ENCODE measurements around the gene KAZN. TPM values are rescaled to one million over a fixed set of nuclear protein-coding genes. Genes with fewer than 3 reads are reported as not detected.

KAZN gene
- total and polyA plus RNA-seq, 9 donors = 5.1 to 17.4 (median 14.3) TPM

- peaks cover 83% of the 10 kb centered on the region for H3K4me1 ChIP-seq (ENCODE audit: control insufficient read depth, insufficient read depth, low read length)
- DNase-seq = no peak
- no peak overlapping the region for H3K27ac ChIP-seq (ENCODE audit: low read length)
- 48% methylated on average over 4 of the region's 9 CpGs for WGBS (ENCODE audit: insufficient coverage)
- H3K36me3 ChIP-seq (ENCODE audit: control insufficient read depth, insufficient read depth, low read length) = no peaks in the 10 kb centered on the region
- no peaks in the 10 kb centered on the region for H3K27me3 ChIP-seq (ENCODE audit: control insufficient read depth, insufficient read depth, low read length)
- no peak overlapping the region for H3K4me3 ChIP-seq (ENCODE audit: low read length)
- H3K9me3 ChIP-seq (replicated peaks; ENCODE audit: control insufficient read depth, low read depth, low read length) = no peaks in the 10 kb centered on the region
These were observed 343.4 kb downstream of the KAZN start for GRCh38 chr1:14941864-14942263.

DNA sequence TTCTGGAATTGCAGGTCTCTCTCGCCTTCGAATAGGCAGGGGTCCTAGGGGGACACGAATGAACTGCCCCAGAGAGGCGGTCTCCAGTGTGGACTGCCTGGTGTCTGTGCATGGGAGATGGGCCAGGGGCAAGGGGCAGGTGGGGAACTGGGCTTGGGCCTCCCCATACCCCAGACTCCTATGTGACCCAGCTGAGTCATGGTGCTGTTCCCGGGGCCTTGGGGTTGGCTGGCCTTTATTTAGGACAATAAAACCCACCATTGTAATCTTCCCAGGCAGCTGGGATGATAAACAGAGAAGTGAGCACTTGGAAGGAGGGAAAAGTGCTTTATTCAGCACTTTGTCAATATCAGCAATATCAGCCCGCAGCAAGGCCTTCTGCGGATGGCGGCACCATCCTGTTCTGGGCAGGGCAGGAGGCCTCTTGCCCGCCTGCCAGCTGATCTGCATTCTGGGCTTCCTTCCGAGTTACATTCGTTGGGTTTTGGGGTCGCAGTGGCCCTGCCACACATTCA, 346.0 kb downstream of the KAZN start:
- no peak overlapping the region for H3K4me3 ChIP-seq (ENCODE audit: low read length)
- 37% methylated on average over 9 of the region's 12 CpGs for WGBS (ENCODE audit: insufficient coverage)
- peaks cover 90% of the 10 kb centered on the region for H3K4me1 ChIP-seq (ENCODE audit: control insufficient read depth, insufficient read depth, low read length)
- H3K27me3 ChIP-seq (ENCODE audit: control insufficient read depth, insufficient read depth, low read length) = no peaks in the 10 kb centered on the region
- H3K9me3 ChIP-seq (replicated peaks; ENCODE audit: control insufficient read depth, low read depth, low read length) = no peaks in the 10 kb centered on the region
- H3K27ac ChIP-seq (ENCODE audit: low read length) = peak overlapping the region; percentile 98
- DNase-seq = no peak
- H3K36me3 ChIP-seq (ENCODE audit: control insufficient read depth, insufficient read depth, low read length) = no peaks in the 10 kb centered on the region

DNA sequence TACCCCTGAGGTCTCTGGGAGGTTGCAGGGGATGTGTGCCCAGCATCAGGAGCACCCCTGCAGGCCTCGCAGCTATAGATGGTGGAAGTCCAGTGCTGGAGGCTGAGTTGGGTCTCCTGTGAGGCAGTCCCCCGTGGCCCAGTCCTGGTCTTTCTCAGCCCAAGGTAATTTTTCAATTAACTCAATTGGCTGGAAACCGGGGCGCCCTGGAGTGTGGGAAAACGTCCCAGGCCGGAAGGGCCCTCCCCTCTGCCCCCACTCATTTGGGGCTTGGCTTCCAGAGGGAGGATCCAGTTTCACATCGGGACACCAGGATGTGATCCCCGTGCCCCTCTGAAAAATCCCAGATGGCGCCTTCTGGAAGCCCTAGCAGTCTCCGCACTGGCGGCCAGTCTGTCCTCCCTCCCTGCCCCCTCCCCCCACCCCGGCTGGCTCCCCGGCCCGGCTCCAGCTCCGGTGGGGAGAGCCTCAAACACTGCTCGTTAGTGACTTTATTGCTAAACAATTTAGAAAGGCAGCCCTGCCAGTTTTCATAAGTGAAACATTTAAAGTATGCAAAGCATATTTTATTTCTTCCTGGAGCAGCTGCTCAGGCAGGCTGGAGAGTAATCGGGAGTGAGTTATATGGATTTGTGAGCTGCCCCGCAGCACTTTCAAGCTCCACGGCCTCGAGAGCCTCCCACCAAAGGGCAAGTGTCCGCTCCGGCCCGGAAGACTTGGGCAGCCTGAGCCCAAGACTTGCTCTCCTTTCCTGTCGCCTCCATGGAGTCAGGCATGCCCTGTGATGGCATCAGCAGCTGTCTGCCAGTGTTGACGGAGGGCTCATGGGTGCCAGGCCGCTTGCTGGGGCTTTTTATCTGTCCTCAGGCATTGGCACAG, 346.9 kb downstream of the KAZN start:
- Histone ChIP-seq H3K36me3 (ENCODE audit: control insufficient read depth, insufficient read depth, low read length) (no peaks in the 10 kb centered on the region), H3K4me1 (ENCODE audit: control insufficient read depth, insufficient read depth, low read length) (peaks cover 90% of the 10 kb centered on the region), H3K27ac (ENCODE audit: low read length) (peak overlapping the region; percentile 98), H3K4me3 (ENCODE audit: low read length) (peak overlapping the region; percentile 37), H3K27me3 (ENCODE audit: control insufficient read depth, insufficient read depth, low read length) (no peaks in the 10 kb centered on the region), H3K9me3 (replicated peaks; ENCODE audit: control insufficient read depth, low read depth, low read length) (no peaks in the 10 kb centered on the region)
- 17% methylated on average over 15 of the region's 26 CpGs for WGBS (ENCODE audit: insufficient coverage)
- DNase-seq = peak; percentile 95

DNA sequence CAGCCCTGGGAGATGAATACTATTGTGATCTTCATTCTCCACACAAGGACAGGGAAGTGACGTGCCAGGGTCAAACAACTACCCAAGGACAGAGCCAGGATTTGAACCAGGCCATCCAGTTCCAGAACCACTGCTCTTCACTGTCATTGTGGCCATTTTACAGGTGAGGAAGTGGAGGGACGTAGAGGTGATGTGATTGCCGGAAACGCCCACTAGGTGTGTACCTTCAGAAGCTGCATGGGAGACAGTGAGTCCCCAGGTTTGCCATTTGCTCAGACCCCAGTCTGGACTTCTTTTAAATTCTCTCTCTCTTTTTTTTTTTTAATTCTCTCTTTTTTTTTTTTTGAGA, 347.5 kb downstream of the KAZN start:
- Histone ChIP-seq H3K4me3 (ENCODE audit: low read length) (peak overlapping the region; percentile 37), H3K9me3 (replicated peaks; ENCODE audit: control insufficient read depth, low read depth, low read length) (no peaks in the 10 kb centered on the region), H3K36me3 (ENCODE audit: control insufficient read depth, insufficient read depth, low read length) (no peaks in the 10 kb centered on the region), H3K4me1 (ENCODE audit: control insufficient read depth, insufficient read depth, low read length) (peaks cover 89% of the 10 kb centered on the region), H3K27me3 (ENCODE audit: control insufficient read depth, insufficient read depth, low read length) (no peaks in the 10 kb centered on the region), H3K27ac (ENCODE audit: low read length) (peak overlapping the region; percentile 98)
- WGBS (ENCODE audit: insufficient coverage) = 50% methylated on average over 1 of the region's 4 CpGs
- DNase-seq = no peak

GRCh38 chr1:14946684-14947238, 348.3 kb downstream of the KAZN start:
- 35% methylated on average over 7 of the region's 14 CpGs for WGBS (ENCODE audit: insufficient coverage)
- DNase-seq = peak; percentile 79
- no peaks in the 10 kb centered on the region for H3K27me3 ChIP-seq (ENCODE audit: control insufficient read depth, insufficient read depth, low read length)
- H3K27ac ChIP-seq (ENCODE audit: low read length) = peak overlapping the region; percentile 98
- peak overlapping the region; percentile 37 for H3K4me3 ChIP-seq (ENCODE audit: low read length)
- H3K9me3 ChIP-seq (replicated peaks; ENCODE audit: control insufficient read depth, low read depth, low read length) = no peaks in the 10 kb centered on the region
- H3K4me1 ChIP-seq (ENCODE audit: control insufficient read depth, insufficient read depth, low read length) = peaks cover 83% of the 10 kb centered on the region
- H3K36me3 ChIP-seq (ENCODE audit: control insufficient read depth, insufficient read depth, low read length) = no peaks in the 10 kb centered on the region

DNA sequence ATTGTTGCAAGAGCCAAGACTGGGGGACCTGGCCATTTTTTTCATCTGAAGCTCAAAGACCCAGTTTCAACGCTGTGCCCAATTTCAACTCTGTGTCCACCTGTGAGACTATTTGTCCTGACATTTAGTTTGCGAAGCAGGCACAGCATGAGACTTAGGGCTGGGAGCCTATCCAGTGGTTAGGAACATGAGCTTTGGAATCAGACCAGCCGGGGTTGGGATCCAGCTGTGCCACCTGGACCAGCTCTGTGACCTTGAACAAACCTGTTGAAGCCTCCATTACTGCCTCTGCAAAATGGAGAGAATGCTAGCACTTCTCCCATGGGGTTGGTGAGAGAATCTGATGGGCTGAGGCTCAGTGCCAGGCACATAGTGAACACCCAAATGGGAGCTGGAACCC, 348.9 kb downstream of the KAZN start:
- Histone ChIP-seq H3K27me3 (ENCODE audit: control insufficient read depth, insufficient read depth, low read length) (no peaks in the 10 kb centered on the region), H3K9me3 (replicated peaks; ENCODE audit: control insufficient read depth, low read depth, low read length) (no peaks in the 10 kb centered on the region), H3K4me1 (ENCODE audit: control insufficient read depth, insufficient read depth, low read length) (peaks cover 76% of the 10 kb centered on the region), H3K4me3 (ENCODE audit: low read length) (no peak overlapping the region), H3K27ac (ENCODE audit: low read length) (peak overlapping the region; percentile 98), H3K36me3 (ENCODE audit: control insufficient read depth, insufficient read depth, low read length) (no peaks in the 10 kb centered on the region)
- WGBS (ENCODE audit: insufficient coverage) = 85% methylated on average over 3 of the region's 3 CpGs
- DNase-seq = no peak

DNA sequence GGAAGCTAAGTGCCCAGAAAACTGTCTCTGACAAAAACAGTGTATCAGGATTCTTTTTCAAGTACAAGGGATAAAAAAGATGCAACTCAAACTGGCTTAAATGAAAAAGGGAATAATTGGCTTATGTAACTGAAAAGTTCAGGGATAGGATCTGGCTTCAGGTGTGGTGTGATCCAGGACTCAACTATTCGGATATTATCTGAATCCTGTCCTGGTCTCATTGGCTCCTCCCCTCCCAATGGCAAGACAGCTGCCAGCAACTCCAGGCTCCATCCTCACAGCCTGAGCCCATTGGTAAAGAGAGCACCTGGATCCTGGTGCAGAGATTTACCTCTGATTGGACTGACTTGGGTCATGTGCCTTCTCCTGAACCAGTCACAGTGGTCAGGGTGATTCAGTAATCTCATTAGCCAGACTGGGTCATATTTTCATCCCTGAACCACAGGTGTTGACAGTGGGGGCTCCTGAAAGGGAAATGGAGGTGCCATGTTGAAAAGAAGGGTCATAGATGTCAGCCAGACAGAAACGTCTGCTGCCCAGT, 349.7 kb downstream of the KAZN start:
- Histone ChIP-seq H3K36me3 (ENCODE audit: control insufficient read depth, insufficient read depth, low read length) (no peaks in the 10 kb centered on the region), H3K4me1 (ENCODE audit: control insufficient read depth, insufficient read depth, low read length) (peaks cover 71% of the 10 kb centered on the region), H3K4me3 (ENCODE audit: low read length) (no peak overlapping the region), H3K9me3 (replicated peaks; ENCODE audit: control insufficient read depth, low read depth, low read length) (peaks cover under 1% of the 10 kb centered on the region), H3K27me3 (ENCODE audit: control insufficient read depth, insufficient read depth, low read length) (no peaks in the 10 kb centered on the region), H3K27ac (ENCODE audit: low read length) (no peak overlapping the region)
- DNase-seq = no peak
- 86% methylated on average over 2 of the region's 2 CpGs for WGBS (ENCODE audit: insufficient coverage)

- Histone ChIP-seq H3K36me3 (ENCODE audit: control insufficient read depth, insufficient read depth, low read length) (no peaks in the 10 kb centered on the region), H3K9me3 (replicated peaks; ENCODE audit: control insufficient read depth, low read depth, low read length) (peaks cover 9% of the 10 kb centered on the region), H3K4me3 (ENCODE audit: low read length) (no peak overlapping the region), H3K4me1 (ENCODE audit: control insufficient read depth, insufficient read depth, low read length) (peaks cover 60% of the 10 kb centered on the region), H3K27me3 (ENCODE audit: control insufficient read depth, insufficient read depth, low read length) (no peaks in the 10 kb centered on the region), H3K27ac (ENCODE audit: low read length) (peak overlapping the region; percentile 35)
- no peak for DNase-seq
- 68% methylated on average over 5 of the region's 6 CpGs for WGBS (ENCODE audit: insufficient coverage)
These were observed 350.9 kb downstream of the KAZN start for GRCh38 chr1:14949270-14949835.

GRCh38 chr1:14949836-14950713, 351.6 kb downstream of the KAZN start:
- no peak for DNase-seq
- Histone ChIP-seq H3K27ac (ENCODE audit: low read length) (peak overlapping the region; percentile 35), H3K27me3 (ENCODE audit: control insufficient read depth, insufficient read depth, low read length) (no peaks in the 10 kb centered on the region), H3K9me3 (replicated peaks; ENCODE audit: control insufficient read depth, low read depth, low read length) (peaks cover 9% of the 10 kb centered on the region), H3K4me3 (ENCODE audit: low read length) (no peak overlapping the region), H3K4me1 (ENCODE audit: control insufficient read depth, insufficient read depth, low read length) (peaks cover 53% of the 10 kb centered on the region), H3K36me3 (ENCODE audit: control insufficient read depth, insufficient read depth, low read length) (peaks cover 3% of the 10 kb centered on the region)
- 49% methylated on average over 3 of the region's 20 CpGs for WGBS (ENCODE audit: insufficient coverage)
